Measurements from ENCODE around the gene TOX4.

Gene TOX4

GRCh38 chr14:21518725-21519124 is 41.7 kb downstream of the TOX4 start:
- DNase-seq (ENCODE audit: insufficient read length, low spot score), result no peak
- TF ChIP-seq CTCF (IDR thresholded peaks at IDR 0.05; ENCODE audit: insufficient read depth, missing control alignments), result no peak
- FAIRE-seq, result no peak

DNA sequence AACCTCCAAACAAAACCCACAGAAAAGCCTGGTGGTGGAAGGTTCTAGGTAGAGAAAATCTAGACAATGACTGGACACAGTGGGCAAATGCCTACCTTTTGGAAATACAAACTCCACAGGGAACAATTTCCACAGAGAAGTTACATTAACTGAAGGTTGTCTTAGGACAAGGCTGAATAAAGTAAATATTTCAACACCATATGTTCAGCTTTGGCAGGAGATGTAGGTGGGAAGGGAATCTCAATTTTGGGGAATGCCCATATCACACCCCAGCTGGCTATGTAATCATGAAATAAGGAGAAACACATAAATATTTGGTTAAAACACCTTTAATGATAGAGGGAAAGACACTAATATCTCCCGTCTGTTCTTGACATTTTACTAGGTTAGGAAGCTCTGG is 43.8 kb downstream of the TOX4 start:
- no peak for DNase-seq (ENCODE audit: insufficient read length, low spot score)
- no peak for TF ChIP-seq CTCF (IDR thresholded peaks at IDR 0.05; ENCODE audit: insufficient read depth, missing control alignments)
- no peak for FAIRE-seq

DNA sequence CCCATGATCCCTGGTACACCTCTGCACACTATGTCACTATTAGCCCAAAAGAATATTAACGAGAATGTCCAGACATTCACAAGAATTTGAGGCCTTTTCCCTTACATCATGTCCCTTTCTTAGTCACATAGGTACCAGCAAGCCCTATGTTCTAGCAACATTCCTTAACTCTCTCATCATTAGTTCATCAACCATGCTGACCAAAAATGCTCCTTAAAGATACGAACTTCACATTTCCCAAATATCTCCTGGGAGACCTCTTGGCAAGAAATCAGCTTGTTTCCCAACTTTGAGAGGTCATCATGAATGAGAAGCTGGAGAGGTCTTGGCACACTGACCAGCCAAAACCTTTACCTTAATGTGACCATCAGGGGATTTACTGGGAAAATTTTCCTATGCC is 44.5 kb downstream of the TOX4 start:
- no peak for FAIRE-seq
- no peak for DNase-seq (ENCODE audit: insufficient read length, low spot score)
- TF ChIP-seq CTCF (IDR thresholded peaks at IDR 0.05; ENCODE audit: insufficient read depth, missing control alignments), result no peak

DNA sequence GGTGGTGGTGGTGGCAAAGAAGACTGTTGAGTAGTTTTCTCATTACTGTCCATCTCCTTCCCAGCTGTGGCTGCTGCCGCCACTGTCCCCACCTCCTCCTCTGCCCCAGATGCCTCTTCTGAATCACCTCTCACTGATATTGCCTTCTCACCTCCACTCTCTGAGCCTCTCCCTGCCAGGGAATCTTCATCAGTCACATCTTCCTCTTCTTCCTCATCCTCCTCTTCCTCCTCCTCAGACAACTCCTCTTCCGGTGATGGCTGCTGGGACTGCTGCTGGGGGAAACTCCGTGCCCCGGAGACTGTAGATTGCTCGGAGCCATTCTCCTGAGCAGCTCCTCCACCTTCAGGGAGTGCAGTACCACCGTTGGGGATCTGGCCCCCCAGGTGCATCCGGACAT is 46.2 kb downstream of the TOX4 start:
- DNase-seq (ENCODE audit: insufficient read length, low spot score) (no peak), FAIRE-seq (no peak)
- TF ChIP-seq CTCF (IDR thresholded peaks at IDR 0.05; ENCODE audit: insufficient read depth, missing control alignments), result no peak

DNA sequence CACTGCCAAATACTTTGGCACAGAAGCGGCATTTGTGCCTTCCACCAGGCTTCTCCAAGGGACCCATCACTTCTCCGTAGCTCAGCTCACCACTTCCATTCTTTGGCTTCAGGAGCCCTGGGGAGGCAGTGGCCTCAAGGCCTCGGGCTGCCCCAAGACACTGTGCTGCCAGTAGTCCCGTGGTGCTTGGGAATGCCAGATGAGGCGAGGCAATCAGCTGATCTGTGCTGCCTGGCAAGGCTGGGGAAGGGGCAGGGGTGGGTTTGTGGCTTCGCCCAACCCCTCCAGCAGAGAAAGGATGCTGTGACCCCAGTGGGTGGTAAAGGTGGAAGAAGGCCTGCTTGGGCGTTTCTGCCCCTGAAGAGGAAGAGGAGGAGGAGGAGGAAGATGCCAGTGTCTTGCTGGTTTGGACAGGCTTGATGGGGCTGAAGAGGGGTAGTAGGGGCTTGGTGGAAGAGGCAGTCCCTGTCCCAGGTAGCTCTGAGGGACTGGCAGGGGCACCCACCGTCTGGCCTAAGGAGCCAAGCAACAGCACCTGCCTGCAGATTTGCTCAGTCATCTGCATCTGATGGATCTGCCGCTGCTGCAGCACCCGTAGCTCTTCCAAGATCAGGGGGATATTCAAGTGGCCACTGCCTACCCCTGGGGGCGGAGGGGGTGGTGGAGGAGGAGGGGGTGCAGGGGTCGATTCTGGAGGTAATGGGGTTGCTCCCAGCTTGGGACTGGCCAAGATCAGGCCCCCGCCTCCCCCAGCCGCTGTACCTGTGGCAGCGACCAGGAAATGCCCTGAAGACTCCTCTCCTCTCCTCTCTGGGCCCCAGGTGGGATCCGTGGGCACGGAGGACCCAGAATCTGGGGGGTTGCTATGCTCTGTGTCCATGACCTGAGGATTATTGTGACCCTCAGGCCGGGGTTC is 47.8 kb downstream of the TOX4 start:
- FAIRE-seq (no peak), DNase-seq (ENCODE audit: insufficient read length, low spot score) (no peak)
- TF ChIP-seq CTCF (IDR thresholded peaks at IDR 0.05; ENCODE audit: insufficient read depth, missing control alignments), result no peak

GRCh38 chr14:21525571-21525961 is 48.6 kb downstream of the TOX4 start:
- TF ChIP-seq CTCF (IDR thresholded peaks at IDR 0.05; ENCODE audit: insufficient read depth, missing control alignments), result no peak
- no peak for FAIRE-seq
- no peak for DNase-seq (ENCODE audit: insufficient read length, low spot score)

DNA sequence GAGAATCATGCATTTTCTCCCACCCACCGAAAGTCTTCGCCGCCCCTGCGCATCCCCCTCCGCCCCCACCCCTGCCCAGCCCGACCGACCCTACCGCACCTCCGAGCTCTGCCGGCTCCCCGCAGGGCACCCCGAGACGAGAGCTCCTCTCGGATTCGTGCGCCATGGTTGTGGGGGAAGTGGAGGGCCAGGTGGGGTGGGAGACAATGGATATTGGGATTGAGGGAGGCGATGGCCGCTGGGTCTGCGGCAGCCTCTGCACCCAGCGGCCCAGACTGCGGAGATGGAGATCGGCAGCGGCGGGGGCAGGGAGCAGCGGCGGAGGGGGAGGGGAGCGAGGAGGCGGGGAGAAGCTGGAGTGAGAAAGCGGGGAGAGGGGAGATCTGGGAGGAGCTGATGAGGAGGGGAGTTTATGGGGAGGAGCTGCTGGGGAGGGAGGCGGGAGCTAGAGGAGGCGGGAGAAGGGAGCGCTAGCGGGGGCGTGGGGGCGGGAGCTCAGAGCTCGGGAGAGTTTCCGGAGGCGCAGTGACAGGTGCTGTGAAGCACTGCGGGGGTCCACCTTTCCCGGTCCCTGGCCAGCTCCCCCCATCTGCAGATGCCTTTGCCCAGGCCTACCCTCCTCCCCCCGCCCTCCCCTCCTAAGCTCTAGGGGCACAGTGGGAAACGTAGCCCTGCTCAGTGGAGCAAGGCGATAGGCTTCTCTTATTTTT is 49.1 kb downstream of the TOX4 start, which contains the start of gene SALL2:
TSS of gene SALL2 (minus strand) at position 385 of the 710 bp plus-strand sequence. CDS start at position 166, 219 bp downstream.
- peak; percentile 52 for DNase-seq (ENCODE audit: insufficient read length, low spot score)
- FAIRE-seq, result no peak
- no peak for TF ChIP-seq CTCF (IDR thresholded peaks at IDR 0.05; ENCODE audit: insufficient read depth, missing control alignments)

Measured in D721Med (cell line).